NOMO-1 treated with DMSO at 0.1 percent for 48 hours (cell line): Measurements from ENCODE around the gene NR1H3.

Experiments used
- DNase-seq: peaks from one replicate; lab custom pipeline; 2025; ENCODE audit not compliant: unreplicated experiment; lab: John Stamatoyannopoulos, UW

The NR1H3 gene

DNA sequence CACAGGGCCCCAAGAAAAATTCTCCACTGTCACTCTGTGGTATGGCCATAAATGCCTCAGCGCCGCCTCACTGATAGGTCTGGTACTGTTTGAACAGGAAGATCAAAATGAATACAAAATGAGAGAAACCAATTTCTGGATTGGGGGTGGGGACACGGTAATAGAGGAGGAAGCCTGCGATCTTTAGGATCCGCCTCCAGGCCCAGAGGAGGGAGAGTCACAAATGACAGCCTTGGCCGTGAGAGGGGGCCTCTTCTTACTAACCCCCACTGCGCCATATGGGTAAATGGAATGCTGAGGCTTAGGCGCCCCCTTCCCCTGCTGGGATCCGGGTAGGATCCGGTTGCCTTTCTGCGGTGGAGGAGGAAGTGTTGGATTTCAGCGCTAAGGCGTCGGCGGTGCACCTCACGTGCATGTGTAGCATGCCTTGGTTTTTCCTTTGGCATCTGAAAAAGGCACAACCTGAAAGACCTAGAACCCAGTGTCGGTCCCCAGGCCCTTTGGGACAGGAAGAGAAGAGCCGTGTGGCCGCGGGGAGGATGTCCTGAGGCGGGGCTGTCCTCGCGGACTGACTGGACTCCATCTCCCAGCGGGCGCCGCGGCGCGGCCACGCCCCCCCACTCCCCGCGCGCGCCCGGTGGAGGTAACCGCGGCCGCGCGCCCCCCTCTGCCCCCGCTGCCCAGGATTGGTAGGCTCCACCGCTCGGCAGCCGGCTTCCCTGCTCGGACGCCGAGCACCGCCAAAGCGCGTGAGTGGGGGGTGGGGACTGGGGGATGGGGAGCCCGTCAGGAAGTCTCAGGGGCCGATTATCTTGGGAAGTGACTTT, 11.4 kb downstream of the NR1H3 start:
- DNase-seq, result peak; percentile 99

DNA sequence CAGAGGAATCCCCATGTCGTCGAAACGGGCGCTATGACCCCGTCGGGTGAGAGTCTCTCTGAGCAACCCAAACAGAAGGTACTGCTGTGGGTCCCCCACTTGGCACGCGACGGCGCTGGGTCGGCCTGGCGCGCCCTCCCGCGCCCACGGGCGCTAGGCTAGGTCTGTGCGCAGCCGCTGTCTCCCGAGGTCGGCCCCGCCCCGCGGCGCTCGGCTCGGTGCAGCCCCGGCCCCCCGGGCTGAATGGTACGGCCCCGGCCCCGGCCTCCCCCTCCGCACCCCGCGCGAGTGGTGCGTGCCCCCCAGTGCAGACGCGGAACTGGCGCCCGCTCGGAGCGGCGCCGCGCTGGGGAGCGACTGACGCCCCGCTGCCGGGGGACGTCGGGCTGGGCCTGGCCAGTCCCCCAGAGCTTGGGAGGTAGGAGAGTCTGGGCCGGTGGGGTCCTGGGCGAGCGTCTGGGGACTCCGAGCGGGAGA, 12.1 kb downstream of the NR1H3 start, which contains the start of gene MADD:
MADD (plus strand) TSS at position 305 of the 477 bp plus-strand sequence.
- DNase-seq, result peak; percentile 86

DNA sequence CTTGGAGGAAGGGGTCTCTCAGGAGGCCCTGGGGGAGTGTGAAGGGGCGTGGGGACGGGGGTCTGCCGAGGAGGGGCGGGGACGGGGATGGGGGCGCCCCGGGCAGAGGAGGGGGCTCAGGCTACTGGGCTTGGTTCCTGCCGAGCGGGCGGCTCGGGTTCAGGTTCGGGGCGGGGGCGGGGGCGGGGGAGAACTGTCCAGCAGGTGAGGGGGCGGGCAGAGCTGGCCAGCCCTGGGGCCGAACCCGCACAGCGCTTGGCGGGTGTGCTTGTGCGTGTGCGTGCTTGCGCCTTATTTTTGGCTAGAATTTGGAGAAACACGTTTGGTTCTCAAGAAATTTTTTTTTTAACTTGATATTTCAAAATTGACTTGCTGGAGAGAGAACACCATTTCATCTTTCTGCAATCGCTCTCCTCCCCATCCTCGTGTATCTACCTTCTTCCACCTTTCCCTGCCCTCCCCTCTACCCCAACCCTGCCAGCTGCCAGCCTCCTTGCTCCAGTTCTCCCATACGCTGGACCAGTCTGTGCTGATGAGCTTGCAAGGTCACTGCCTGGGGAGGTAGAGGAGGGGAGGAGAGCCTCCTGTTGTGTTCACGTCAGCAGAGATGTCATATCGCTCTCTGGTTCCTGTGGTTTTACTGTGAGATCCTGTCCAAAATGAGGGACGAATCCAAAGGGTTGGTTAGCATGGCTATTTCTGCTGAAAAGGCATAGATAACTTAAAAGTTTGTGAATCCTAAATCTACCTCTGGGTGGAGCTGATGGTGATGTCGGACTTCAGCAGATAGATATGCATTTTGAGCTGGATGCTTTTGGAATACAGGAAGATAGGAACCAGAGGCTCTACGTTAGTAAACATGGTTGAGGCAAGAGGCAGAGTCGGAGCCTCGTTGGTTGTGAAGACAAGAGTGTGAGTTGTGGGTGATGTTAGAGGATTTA, 12.8 kb downstream of the NR1H3 start:
- peak; percentile 13 for DNase-seq

DNA sequence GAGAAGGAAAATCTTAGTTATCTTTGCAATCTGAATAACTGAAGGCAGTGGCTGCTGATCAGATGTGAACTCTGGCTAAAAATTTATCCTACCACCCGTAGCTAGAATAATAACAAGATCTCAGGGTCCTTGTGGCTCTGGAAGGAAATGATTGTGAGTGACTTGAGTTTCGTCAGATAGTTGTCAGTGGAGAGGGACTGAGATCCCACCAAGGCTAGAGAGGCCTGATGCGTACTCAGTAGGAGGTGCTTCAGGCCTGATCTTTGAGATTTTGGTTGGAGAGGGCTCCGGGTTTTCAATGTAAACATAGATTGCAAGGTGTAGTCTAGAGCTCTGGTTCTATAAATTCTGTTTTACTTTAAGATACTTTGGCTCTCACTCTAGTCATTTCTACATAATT, 13.5 kb downstream of the NR1H3 start:
- no peak for DNase-seq

- DNase-seq, result no peak
These were observed 14.3 kb downstream of the NR1H3 start for GRCh38 chr11:47271961-47272661.

GRCh38 chr11:47272706-47273105, 14.9 kb downstream of the NR1H3 start:
- DNase-seq, result peak; percentile 32

DNA sequence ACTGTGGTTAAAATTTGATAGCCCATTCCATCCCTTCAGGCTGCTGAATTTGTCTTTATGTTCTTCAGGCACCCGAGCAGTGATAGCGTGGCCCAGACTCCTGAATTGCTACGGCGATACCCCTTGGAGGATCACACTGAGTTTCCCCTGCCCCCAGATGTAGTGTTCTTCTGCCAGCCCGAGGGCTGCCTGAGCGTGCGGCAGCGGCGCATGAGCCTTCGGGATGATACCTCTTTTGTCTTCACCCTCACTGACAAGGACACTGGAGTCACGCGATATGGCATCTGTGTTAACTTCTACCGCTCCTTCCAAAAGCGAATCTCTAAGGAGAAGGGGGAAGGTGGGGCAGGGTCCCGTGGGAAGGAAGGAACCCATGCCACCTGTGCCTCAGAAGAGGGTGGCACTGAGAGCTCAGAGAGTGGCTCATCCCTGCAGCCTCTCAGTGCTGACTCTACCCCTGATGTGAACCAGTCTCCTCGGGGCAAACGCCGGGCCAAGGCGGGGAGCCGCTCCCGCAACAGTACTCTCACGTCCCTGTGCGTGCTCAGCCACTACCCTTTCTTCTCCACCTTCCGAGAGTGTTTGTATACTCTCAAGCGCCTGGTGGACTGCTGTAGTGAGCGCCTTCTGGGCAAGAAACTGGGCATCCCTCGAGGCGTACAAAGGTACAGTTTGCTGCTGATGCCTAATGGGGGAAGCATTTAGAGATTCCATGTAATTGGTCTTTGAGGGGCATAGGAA, 16.9 kb downstream of the NR1H3 start:
- no peak for DNase-seq

GRCh38 chr11:47276923-47277322, 19.1 kb downstream of the NR1H3 start:
- DNase-seq, result peak; percentile 9

DNA sequence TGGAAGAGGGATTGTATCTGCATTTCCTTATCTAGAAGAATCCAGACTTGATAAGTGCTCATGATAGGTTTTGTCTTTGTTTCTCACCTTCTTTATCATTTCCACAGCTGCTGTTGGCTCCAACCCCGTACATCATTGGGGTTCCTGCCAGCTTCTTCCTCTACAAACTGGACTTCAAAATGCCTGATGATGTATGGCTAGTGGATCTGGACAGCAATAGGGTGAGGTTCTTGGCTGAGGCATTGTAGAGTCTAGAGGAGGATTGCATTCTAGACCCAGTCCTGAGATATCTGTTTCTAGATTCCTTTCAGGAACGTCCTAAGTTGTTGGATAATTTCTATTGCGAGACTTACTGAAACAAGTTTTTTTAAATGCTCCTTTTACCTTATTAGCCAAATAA, 20.3 kb downstream of the NR1H3 start:
- DNase-seq, result no peak

- DNase-seq, result no peak
These were observed 21.0 kb downstream of the NR1H3 start for GRCh38 chr11:47278769-47279168.

GRCh38 chr11:47280099-47280498, 22.3 kb downstream of the NR1H3 start:
- no peak for DNase-seq

DNA sequence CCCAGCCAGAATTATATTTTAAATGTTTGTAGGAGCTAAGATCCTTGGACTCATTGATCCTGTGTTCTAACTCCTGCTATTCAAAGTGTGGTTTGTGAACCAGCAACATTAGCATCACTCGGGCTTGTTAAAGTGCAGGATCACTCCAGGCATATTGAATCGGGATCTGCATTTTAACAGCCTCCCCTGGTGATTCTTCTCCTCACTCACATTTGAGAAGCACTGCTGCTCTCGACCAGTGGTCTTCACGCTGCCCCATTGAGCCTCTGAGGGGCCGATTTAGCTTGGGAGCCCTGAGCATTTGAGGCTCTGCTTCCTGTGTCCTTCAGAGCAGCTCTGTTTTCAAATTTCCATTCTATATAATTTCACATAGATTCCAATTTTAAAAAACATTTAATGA, 23.1 kb downstream of the NR1H3 start:
- no peak for DNase-seq

DNA sequence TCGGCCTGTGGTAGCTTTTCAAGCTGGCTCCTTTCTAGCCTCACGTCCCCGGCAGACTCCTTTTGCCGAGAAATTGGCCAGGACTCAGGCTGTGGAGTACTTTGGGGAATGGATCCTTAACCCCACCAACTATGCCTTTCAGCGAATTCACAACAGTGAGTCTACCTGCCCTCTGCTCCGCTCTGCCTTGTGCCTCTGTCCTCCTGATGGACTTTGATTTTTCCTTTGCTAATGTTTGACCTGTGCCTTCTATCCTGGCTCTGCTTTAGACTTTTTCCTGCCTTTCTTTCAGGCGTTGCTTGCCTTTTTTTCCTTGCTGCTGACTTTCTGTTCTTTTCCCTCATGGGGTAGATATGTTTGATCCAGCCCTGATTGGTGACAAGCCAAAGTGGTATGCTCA, 24.7 kb downstream of the NR1H3 start:
- no peak for DNase-seq

DNA sequence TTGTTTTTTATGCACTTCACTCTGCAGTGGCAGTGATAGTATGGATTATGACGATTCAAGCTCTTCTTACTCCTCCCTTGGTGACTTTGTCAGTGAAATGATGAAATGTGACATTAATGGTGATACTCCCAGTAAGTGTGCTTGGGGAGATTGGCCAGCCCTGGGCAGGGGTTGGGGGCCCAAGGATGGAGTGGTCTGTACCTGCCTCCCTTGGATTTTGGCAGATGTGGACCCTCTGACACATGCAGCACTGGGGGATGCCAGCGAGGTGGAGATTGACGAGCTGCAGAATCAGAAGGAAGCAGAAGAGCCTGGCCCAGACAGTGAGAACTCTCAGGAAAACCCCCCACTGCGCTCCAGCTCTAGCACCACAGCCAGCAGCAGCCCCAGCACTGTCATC, 26.4 kb downstream of the NR1H3 start:
- DNase-seq, result no peak

DNA sequence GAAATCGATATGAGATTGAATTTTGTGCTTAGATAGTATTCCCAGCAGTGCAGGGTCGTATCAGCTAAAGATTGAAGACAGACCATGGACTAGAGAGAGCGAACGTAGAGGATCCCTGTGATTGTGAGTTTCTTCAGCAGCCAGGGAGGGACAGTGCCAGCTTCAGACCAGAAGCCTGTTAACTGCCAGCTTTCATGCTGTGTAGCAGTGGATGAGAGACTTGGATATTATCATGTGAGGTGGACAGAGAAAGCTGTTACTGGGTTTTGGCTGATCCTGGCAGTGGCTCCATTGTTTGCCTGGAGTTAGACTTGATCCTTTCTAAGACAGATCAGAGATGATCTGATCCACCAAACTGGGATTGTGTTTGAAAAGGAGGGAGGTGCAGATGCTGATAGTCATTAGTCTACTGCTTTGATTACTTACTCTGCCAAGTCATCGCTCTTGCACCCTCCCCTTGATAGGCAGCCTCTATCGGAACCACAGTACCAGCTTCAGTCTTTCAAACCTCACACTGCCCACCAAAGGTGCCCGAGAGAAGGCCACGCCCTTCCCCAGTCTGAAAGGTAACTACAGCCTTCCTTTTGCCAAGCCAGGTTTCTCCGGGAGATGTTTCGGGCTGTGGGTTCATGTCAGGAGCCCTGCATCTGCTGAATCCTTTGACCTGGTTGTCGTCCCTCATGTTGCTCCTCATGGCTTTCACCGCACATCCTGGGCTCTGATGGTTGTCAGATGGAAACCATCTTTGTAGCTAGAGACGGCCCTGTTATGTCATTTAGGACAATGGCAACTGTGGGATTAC, 28.4 kb downstream of the NR1H3 start:
- DNase-seq, result no peak

DNA sequence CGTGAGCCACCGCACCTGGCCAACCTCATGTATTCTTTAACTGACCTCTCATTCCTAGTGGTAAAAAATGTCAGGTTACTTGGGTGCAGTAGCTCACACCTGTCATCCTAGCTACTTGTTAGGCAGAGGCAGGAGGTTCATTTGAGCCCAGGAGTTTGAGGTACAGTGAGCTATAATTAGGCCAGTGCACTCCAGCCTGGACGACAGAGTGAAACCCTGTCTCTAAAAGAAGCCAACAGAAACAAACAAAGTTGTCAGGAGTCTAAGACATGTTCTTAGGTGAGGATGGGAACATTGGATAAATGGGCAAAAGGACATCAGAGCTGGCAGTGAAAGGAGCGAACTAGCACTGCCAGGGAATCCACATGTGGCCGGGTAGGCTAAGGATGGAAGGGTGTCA, 30.3 kb downstream of the NR1H3 start:
- DNase-seq, result no peak

- DNase-seq, result no peak
These were observed 32.1 kb downstream of the NR1H3 start for GRCh38 chr11:47289856-47290255.

GRCh38 chr11:47295385-47295784, 37.6 kb downstream of the NR1H3 start:
- no peak for DNase-seq

DNA sequence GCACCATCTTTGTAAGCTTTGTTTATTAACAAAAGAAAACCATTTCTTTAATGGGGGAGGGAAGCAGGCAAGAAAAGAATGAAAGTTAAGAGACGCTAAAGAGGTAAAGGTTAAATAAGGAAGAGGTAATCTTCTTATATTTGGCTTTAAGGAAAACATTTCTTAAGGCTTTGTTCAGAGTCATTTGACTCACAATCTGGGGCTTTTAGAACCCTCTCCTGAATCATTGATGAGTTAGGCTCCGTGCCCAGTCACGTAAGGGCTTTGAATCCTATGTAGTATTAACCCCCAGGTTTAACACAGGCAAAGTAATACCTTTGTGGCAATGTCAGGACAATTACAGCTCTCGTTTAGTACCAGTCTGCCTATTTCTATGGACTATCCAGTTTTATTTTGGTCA, 38.2 kb downstream of the NR1H3 start:
- DNase-seq, result no peak

- no peak for DNase-seq
These were observed 41.3 kb downstream of the NR1H3 start for GRCh38 chr11:47299078-47299477.
